HEK293T (cell line): ENCODE data around the gene TRAM2.

Experiments used
- ARNT ChIP-seq: fragments of 450-650 bp; IDR thresholded peaks from 2 replicates; pipeline ENCODE4 v1.6.1; 2017; ENCODE audit warnings: mild to moderate bottlenecking
- BHLHE40 ChIP-seq: fragments of 450-650 bp; IDR thresholded peaks from 2 replicates; pipeline ENCODE4 v1.6.1; 2016; ENCODE audit warnings: mild to moderate bottlenecking, moderate library complexity, borderline replicate concordance
- ELF4 ChIP-seq: fragments of 450-650 bp; IDR thresholded peaks from 2 replicates; pipeline ENCODE4 v1.6.1; 2017; ENCODE audit warnings: antibody characterized with exemption
- FOXA1 ChIP-seq: fragments of 450-650 bp; IDR thresholded peaks from 2 replicates; pipeline ENCODE4 v1.6.1; 2016; ENCODE audit warnings: mild to moderate bottlenecking
- FOXK2 ChIP-seq: fragments of 450-650 bp; IDR thresholded peaks from 2 replicates; pipeline ENCODE4 v1.6.1; 2016; ENCODE audit warnings: mild to moderate bottlenecking
- FOXM1 ChIP-seq: fragments of 450-650 bp; IDR thresholded peaks from 2 replicates; pipeline ENCODE4 v1.6.1; 2017; ENCODE audit warnings: mild to moderate bottlenecking, borderline replicate concordance
- NFRKB ChIP-seq: fragments of 450-650 bp; IDR thresholded peaks from 2 replicates; pipeline ENCODE4 v1.6.1; 2016; ENCODE audit warnings: mild to moderate bottlenecking, moderate library complexity
- SP1 ChIP-seq: fragments of 450-650 bp; IDR thresholded peaks from 2 replicates; pipeline ENCODE4 v1.6.1; 2017
- SUZ12 ChIP-seq: fragments of 450-650 bp; IDR thresholded peaks from 2 replicates; pipeline ENCODE4 v1.6.1; 2016; ENCODE audit warnings: mild to moderate bottlenecking
- TARDBP ChIP-seq: fragments of 450-650 bp; IDR thresholded peaks from 2 replicates; pipeline ENCODE4 v1.6.1; 2016
- ZNF384 ChIP-seq: fragments of 450-650 bp; IDR thresholded peaks from 2 replicates; pipeline ENCODE4 v1.6.1; 2016

GRCh38 chr6:52546192-52546591 lies 30.7 kb downstream of the TRAM2 start:
- TF ChIP-seq FOXA1: no peak
- no peak for TF ChIP-seq SUZ12
- TF ChIP-seq ARNT: no peak
- no peak for TF ChIP-seq BHLHE40
- TF ChIP-seq FOXM1: no peak
- TF ChIP-seq ZNF384: no peak
- no peak for TF ChIP-seq NFRKB
- TF ChIP-seq SP1: no peak
- TF ChIP-seq FOXK2: no peak
- TF ChIP-seq TARDBP: no peak
- no peak for TF ChIP-seq ELF4
